Measurements from ENCODE around the gene CAPN10.
"Not testable (repeated sequence)": the region's sequence is repeated elsewhere in the genome, so short reads cannot be mapped to it uniquely, and the experiment has no call there.

Gene CAPN10

GRCh38 chr2:240616860-240617666 is 30.5 kb downstream of the CAPN10 start:
- not testable (repeated sequence) for H3K36me3 Mint-ChIP-seq, H3K4me3 Mint-ChIP-seq, H3K9me3 Mint-ChIP-seq, H3K27me3 Mint-ChIP-seq, H3K27ac Mint-ChIP-seq
- CTCF ChIA-PET: interaction anchor here (0.7 to 1.2 kb wide), 5 partner anchors 8 to 1357 kb away, joined by 3 to 4 read pairs (median 4); partner anchors contain the start of gene GPR35
- H3K4me1 Mint-ChIP-seq: peaks cover 24% of the 10 kb centered on the region
- peak; percentile 23 for DNase-seq

- peaks cover 38% of the 10 kb centered on the region for H3K4me1 Mint-ChIP-seq
- H3K27ac Mint-ChIP-seq: no peak overlapping the region
- H3K4me3 Mint-ChIP-seq: no peak overlapping the region
- peak; percentile 5 for DNase-seq
- peaks cover 10% of the 10 kb centered on the region for H3K36me3 Mint-ChIP-seq
- CTCF ChIA-PET: interaction anchor here (0.6 kb wide), 1 partner anchor 29 kb away, joined by 3 read pairs; no protein-coding TSS in a partner anchor
- H3K27me3 Mint-ChIP-seq: peaks cover 4% of the 10 kb centered on the region
- peaks cover 8% of the 10 kb centered on the region for H3K9me3 Mint-ChIP-seq
These were observed 32.2 kb downstream of the CAPN10 start for GRCh38 chr2:240618776-240619175.

GRCh38 chr2:240619506-240620148 is 33.1 kb downstream of the CAPN10 start:
- Mint-ChIP-seq H3K27me3 (peaks cover 4% of the 10 kb centered on the region), H3K9me3 (peaks cover 8% of the 10 kb centered on the region), H3K4me1 (peaks cover 46% of the 10 kb centered on the region), H3K27ac (peak overlapping the region; percentile 81), H3K36me3 (peaks cover 10% of the 10 kb centered on the region), H3K4me3 (no peak overlapping the region)
- CTCF ChIA-PET: interaction anchor here (0.6 kb wide), 1 partner anchor 30 kb away, joined by 3 read pairs; no protein-coding TSS in a partner anchor
- peak; percentile 15 for DNase-seq

- H3K4me1 Mint-ChIP-seq: peaks cover 52% of the 10 kb centered on the region
- H3K9me3 Mint-ChIP-seq: peaks cover 8% of the 10 kb centered on the region
- CTCF ChIA-PET: interaction anchor here (3.0 kb wide), 1 partner anchor 8 kb away, joined by 12 read pairs; no protein-coding TSS in a partner anchor
- DNase-seq: peak; percentile 14
- H3K27ac Mint-ChIP-seq: peak overlapping the region; percentile 93
- H3K36me3 Mint-ChIP-seq: peaks cover 10% of the 10 kb centered on the region
- peaks cover 9% of the 10 kb centered on the region for H3K27me3 Mint-ChIP-seq
- no peak overlapping the region for H3K4me3 Mint-ChIP-seq
These were observed 33.7 kb downstream of the CAPN10 start for GRCh38 chr2:240620149-240620731.

- Mint-ChIP-seq H3K27ac (peak overlapping the region; percentile 93), H3K4me1 (peaks cover 58% of the 10 kb centered on the region)
- CTCF ChIA-PET: interaction anchor here (1.3 to 3.0 kb wide), 3 partner anchors 8 to 56 kb away, joined by 3 to 12 read pairs (median 10); no protein-coding TSS in a partner anchor
These were observed 34.3 kb downstream of the CAPN10 start for GRCh38 chr2:240620859-240621258.

GRCh38 chr2:240622060-240622411 is 35.5 kb downstream of the CAPN10 start:
- DNase-seq: no peak
- Mint-ChIP-seq H3K9me3 (peaks cover 5% of the 10 kb centered on the region), H3K27me3 (peaks cover 11% of the 10 kb centered on the region), H3K4me3 (peak overlapping the region; percentile 7), H3K36me3 (peaks cover 10% of the 10 kb centered on the region), H3K4me1 (peaks cover 65% of the 10 kb centered on the region), H3K27ac (peak overlapping the region; percentile 93)
- CTCF ChIA-PET: interaction anchor here (0.5 to 3.0 kb wide), 9 partner anchors 9 to 181 kb away, joined by 3 to 12 read pairs (median 3); no protein-coding TSS in a partner anchor

More at GRCh38 chr2:240620859-240621258, 34.3 kb downstream of the CAPN10 start:
- DNase-seq: peak; percentile 21
- H3K36me3 Mint-ChIP-seq: peaks cover 10% of the 10 kb centered on the region
- peaks cover 7% of the 10 kb centered on the region for H3K9me3 Mint-ChIP-seq
- H3K4me3 Mint-ChIP-seq: no peak overlapping the region
- H3K27me3 Mint-ChIP-seq: peaks cover 11% of the 10 kb centered on the region

GRCh38 chr2:240622531-240623235 is 36.1 kb downstream of the CAPN10 start:
- peak; percentile 58 for DNase-seq
- Mint-ChIP-seq H3K36me3 (peaks cover 9% of the 10 kb centered on the region), H3K27me3 (peaks cover 11% of the 10 kb centered on the region), H3K4me1 (peaks cover 69% of the 10 kb centered on the region), H3K27ac (peak overlapping the region; percentile 93), H3K4me3 (peak overlapping the region; percentile 35), H3K9me3 (peaks cover 3% of the 10 kb centered on the region)
- CTCF ChIA-PET: interaction anchor here (0.5 to 3.0 kb wide), 4 partner anchors 10 to 180 kb away, joined by 3 to 12 read pairs (median 4); no protein-coding TSS in a partner anchor

- peaks cover 11% of the 10 kb centered on the region for H3K27me3 Mint-ChIP-seq
- peaks cover 69% of the 10 kb centered on the region for H3K4me1 Mint-ChIP-seq
- no peaks in the 10 kb centered on the region for H3K9me3 Mint-ChIP-seq
- peak; percentile 20 for DNase-seq
- H3K27ac Mint-ChIP-seq: peak overlapping the region; percentile 82
- no peak overlapping the region for H3K4me3 Mint-ChIP-seq
- CTCF ChIA-PET: interaction anchor here (1.3 to 3.0 kb wide), 3 partner anchors 11 to 57 kb away, joined by 3 to 12 read pairs (median 4); no protein-coding TSS in a partner anchor
- peaks cover 4% of the 10 kb centered on the region for H3K36me3 Mint-ChIP-seq
These were observed 37.0 kb downstream of the CAPN10 start for GRCh38 chr2:240623531-240624010.

GRCh38 chr2:240624011-240624949 is 37.7 kb downstream of the CAPN10 start:
- peak; percentile 21 for DNase-seq
- CTCF ChIA-PET: interaction anchor here (1.3 to 1.7 kb wide), 2 partner anchors 8 to 58 kb away, joined by 4 read pairs; no protein-coding TSS in a partner anchor
- Mint-ChIP-seq H3K27ac (peak overlapping the region; percentile 87), H3K36me3 (no peaks in the 10 kb centered on the region), H3K4me3 (no peak overlapping the region), H3K27me3 (peaks cover 11% of the 10 kb centered on the region), H3K9me3 (no peaks in the 10 kb centered on the region), H3K4me1 (peaks cover 65% of the 10 kb centered on the region)

- CTCF ChIA-PET: interaction anchor here (1.3 kb wide), 1 partner anchor 9 kb away, joined by 4 read pairs; no protein-coding TSS in a partner anchor
- peak within 1 kb of the TSS; percentile 34 for H3K4me3 Mint-ChIP-seq
- H3K4me1 Mint-ChIP-seq: peaks cover 61% of the 10 kb centered on the region
- no peaks in the 10 kb centered on the region for H3K36me3 Mint-ChIP-seq
- H3K27me3 Mint-ChIP-seq: peaks cover 6% of the 10 kb centered on the region
- DNase-seq: peak; percentile 81
- H3K27ac Mint-ChIP-seq: peak within 1 kb of the TSS; percentile 87
- no peaks in the 10 kb centered on the region for H3K9me3 Mint-ChIP-seq
These were observed 38.6 kb downstream of the CAPN10 start, which contains the start of gene GPR35 for GRCh38 chr2:240624950-240625621. GPR35 (plus strand) TSS chr2:240625480; CDS start chr2:240629953, 4,473 bp downstream.

- Mint-ChIP-seq H3K27me3 (peaks cover 6% of the 10 kb centered on the region), H3K27ac (peak overlapping the region; percentile 65), H3K36me3 (no peaks in the 10 kb centered on the region), H3K4me3 (no peak overlapping the region), H3K4me1 (peaks cover 49% of the 10 kb centered on the region), H3K9me3 (no peaks in the 10 kb centered on the region)
- CTCF ChIA-PET: interaction anchor here (0.6 kb wide), 1 partner anchor 40 kb away, joined by 3 read pairs; no protein-coding TSS in a partner anchor
- peak; percentile 46 for DNase-seq
These were observed 40.2 kb downstream of the CAPN10 start for GRCh38 chr2:240626531-240627300.
